Measurements from ENCODE around the gene NDFIP1.
"Not testable (repeated sequence)": the region's sequence is repeated elsewhere in the genome, so short reads cannot be mapped to it uniquely, and the experiment has no call there.

NDFIP1 gene

GRCh38 chr5:142108432-142109330 is at the start of gene NDFIP1:
NDFIP1 (plus strand) TSS chr5:142108779; CDS start chr5:142108975, 196 bp downstream.
- no peak for DNase-seq (ENCODE audit: low read depth, low spot score)

- DNase-seq (ENCODE audit: low read depth, low spot score): no peak
These were observed 49.2 kb upstream of the NDFIP1 start for GRCh38 chr5:142059304-142059940.

DNA sequence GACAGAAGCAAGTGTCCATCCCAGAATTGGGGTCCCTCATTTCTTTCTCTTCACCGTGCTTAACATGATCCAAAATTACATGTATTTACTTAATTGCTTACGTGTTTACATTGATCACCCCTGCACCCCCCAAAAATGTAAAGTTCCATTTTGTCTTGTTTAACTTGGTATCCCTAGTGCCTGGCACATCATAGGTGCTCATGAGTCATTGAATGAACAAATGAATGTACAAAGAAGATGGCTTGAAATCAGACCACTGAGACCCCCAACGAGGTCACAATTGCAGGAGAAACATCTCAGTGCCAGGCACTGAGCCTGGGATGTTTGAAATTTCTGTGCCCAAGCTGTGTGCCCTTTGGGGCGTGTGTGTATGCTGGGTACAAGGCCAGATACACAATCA is 45.2 kb upstream of the NDFIP1 start:
- DNase-seq (ENCODE audit: low read depth, low spot score): no peak

DNA sequence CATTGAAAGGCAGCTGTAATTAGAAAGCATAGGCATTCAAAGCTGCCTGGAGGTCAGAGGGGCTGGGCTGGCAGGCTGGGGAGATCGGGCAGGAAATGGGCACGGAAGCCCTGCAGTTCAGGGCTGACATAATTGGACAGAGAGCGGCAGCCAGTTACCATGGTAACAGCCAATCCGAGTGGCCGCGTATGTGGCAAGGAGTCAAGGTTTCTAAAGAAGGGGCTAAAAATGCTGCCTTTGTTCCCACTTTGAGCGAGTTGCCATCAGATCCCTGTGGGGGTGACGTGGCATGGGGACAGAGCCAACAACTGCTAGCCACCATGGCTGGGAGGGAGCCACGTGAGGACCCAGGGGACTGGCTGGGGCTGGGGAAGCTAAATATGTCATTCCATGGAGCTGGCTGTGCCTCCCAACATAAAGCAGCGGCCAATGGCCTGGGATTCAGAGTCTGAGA is 44.7 kb upstream of the NDFIP1 start:
- DNase-seq (ENCODE audit: low read depth, low spot score): no peak

GRCh38 chr5:142065273-142065672 is 43.3 kb upstream of the NDFIP1 start:
- DNase-seq (ENCODE audit: low read depth, low spot score): no peak

DNA sequence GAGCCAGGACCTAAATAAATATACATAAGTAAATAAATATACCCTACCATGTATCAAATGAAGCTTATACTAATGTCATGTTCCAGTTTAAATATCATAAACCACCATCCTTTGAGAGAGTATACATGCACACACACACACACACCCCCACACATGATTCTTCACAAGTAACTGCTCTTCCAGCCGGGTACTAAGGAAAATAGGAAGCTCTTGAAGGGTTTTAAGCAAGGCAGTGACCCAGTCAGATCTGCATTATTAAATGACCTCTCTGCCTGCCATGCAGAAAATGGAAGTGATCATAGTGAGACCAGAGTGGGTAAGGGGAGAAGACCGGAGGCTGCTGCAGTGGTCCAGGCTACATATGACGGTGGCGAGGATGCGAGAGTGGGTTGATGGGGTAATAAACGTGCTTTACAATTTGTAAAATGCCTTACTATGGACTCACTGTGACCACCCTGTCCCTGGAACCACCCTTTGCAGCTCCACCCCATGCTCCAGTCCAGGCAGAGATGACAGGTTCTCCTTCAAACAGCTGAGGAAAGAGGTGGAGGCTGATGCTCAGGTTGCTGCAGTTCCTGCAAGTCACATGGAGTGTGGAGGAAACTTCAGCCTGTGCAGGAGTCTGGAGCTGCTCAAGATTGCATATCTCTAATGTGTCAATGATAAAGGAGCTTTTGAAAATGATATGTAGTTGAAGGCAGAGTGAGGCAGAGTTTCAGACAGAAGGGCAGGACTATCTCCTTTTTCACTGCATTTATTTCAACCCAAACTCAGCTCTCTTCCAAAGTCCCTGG is 38.8 kb upstream of the NDFIP1 start:
- no peak for DNase-seq (ENCODE audit: low read depth, low spot score)

GRCh38 chr5:142070734-142071133 is 37.8 kb upstream of the NDFIP1 start:
- DNase-seq (ENCODE audit: low read depth, low spot score): no peak

GRCh38 chr5:142072488-142072887 is 36.1 kb upstream of the NDFIP1 start:
- no peak for DNase-seq (ENCODE audit: low read depth, low spot score)

DNA sequence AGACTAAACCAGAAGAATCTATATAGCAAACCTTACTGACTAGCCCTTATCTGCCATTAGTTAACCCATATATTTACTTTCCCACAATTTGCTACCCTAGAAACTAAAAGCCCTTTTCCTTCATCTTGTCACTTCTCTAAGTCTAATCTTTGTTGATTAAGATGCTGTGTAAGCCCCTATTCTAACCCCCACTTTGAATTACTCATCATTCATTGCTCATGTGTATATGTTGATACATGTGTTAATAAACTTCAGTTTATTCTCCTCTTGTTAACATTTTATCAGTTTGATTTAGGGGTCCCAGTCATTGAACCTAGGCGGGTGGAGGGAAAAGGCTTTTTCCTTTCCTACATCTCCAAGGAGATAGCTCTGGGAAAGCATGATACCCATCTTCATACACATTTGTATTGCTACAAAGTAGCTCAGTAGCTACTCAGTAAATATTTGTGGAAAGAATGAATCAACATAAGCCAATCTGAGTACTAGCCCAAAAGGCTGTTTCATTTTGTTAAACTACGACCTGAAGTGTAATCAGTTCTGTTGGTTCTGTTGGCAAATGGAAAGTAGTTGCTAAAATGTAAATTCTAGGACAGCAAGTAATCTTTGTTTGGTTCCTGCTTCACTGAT is 35.1 kb upstream of the NDFIP1 start:
- no peak for DNase-seq (ENCODE audit: low read depth, low spot score)

- no peak for DNase-seq (ENCODE audit: low read depth, low spot score)
These were observed 34.6 kb upstream of the NDFIP1 start for GRCh38 chr5:142074006-142074405.

DNA sequence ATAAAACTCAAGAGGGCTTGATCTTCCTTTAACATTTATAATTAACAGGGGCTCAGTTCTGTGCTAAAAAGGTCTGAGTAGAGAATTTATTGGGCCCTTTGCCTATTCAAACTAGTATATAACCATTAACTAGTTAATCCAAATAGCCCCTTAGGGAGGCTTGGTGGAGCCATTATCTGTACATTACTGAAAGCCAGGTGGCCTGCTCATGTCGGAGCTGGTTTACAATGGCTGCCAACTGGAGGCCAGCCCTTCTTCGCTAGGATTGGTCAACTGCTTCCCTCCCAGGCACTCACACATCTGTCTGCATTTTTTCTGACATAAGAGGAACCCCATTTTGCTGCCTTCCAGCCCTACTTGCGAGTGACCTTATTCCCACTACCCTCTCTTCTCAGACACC is 30.4 kb upstream of the NDFIP1 start:
- no peak for DNase-seq (ENCODE audit: low read depth, low spot score)

GRCh38 chr5:142078706-142079105 is 29.9 kb upstream of the NDFIP1 start:
- no peak for DNase-seq (ENCODE audit: low read depth, low spot score)

GRCh38 chr5:142079306-142079721 is 29.3 kb upstream of the NDFIP1 start:
- DNase-seq (ENCODE audit: low read depth, low spot score): no peak

DNA sequence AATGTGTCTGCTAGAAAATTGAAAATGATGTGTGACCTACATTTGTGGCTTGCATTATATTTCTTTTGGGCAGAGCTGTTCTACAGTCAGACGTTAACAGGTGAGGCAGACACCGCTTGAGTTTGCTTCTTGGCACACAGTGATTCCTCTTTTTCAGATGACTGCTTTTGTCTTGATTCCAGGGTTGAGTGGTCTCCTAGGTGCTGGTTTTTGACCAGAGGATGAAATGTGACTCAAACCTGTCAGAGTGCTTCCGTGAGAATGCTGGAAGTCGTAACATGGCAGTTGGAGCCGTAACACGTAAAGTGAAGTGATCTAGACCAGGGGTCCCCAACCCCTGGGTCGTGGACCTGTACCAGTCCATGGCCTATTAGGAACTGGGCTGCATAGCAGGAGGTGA is 28.3 kb upstream of the NDFIP1 start:
- no peak for DNase-seq (ENCODE audit: low read depth, low spot score)

DNA sequence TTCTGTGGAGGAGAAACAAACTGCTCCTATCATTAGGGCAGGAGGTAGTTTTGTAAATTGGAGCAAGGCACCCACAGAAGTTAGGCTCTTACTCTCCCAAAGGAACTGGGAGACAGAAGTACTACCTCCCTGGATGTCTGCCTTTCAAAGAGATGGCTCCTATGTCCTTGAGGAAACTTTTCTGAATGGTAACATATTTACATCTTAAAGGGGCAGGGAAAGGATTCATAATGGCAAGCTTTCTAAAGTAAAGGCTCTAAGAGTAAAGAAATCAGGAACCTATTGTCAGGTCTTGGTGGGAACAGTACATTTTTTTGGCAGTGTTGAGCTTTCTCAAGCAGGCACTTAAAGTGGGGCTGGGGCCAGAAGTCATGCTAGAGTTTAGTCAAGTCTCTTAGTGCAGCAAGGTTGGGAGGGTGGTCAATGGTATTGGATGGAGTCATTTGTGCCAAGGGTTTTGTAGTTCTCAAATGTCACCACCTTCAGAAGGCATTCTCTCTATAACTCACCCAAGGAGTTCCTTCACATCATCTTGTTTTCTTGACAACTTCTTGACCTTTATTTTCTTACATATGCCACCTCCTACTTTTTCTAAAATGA is 26.3 kb upstream of the NDFIP1 start:
- no peak for DNase-seq (ENCODE audit: low read depth, low spot score)

GRCh38 chr5:142086229-142086628 is 22.4 kb upstream of the NDFIP1 start:
- no peak for DNase-seq (ENCODE audit: low read depth, low spot score)

- no peak for DNase-seq (ENCODE audit: low read depth, low spot score)
These were observed 21.9 kb upstream of the NDFIP1 start for GRCh38 chr5:142086679-142087078.

DNA sequence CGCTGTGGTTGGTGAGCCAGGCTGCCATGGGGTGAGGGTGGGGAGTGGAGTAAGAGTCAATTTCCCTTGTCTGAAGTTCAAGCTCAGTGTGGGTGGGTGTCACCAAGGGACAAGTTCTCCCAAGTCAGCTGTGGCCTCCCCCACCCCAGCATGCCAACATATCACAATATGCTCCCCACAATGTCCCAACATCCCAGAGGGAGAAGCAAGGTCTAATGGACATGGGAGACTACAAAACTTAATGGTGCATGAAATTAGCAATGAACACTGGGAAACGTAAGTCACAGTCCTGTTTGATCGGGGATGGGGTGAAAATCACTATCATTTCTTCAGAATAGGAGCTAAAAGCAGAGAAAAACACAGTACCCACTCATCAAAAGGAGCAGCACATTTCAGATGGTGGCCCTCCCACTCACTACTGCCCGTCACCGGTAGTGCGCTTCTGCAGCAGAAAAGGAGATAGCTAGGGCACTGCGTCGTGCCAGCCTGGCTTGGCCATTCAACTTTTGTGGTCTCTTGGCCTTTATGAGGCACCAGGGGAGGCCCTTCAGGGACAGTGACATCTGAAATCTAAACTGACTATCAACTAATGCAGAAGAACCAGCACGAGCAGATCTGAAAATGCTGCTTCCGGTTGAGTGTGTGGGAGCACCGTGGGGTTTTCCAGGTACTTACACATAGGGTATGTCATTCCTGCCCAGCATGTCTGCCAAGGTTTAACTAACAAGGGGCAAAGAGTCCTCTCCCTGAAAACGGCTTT is 20.5 kb upstream of the NDFIP1 start:
- no peak for DNase-seq (ENCODE audit: low read depth, low spot score)

DNA sequence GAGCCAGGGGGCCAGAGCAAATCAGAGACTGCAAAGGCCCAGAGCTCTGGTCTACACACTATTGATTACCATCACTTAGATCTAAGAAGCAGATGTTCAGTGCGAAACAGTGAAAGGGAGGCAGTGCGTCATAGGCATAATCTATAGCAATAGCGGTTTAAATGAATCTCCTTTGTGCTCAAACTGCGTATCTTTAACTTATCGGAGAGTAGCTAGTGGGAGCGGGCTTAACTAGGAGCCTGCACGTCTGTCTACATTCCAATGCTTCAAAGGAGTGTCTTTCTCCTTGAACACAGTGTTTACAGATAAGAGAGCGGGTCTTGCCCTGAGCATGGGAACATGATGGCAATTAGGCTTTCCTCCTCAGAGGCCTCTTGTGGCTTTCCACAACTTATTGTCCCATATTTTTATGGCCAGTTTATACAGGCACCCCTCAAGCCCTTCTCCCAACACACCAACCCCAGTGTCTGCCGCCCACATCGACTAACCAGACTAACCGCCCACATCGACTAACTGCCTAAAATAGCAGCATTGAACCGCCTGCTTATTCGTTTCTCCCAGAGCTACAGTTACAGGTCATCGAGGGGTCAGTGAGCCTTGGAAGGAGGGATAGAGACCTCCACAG is 19.6 kb upstream of the NDFIP1 start:
- not testable (repeated sequence) for DNase-seq (ENCODE audit: low read depth, low spot score)

DNA sequence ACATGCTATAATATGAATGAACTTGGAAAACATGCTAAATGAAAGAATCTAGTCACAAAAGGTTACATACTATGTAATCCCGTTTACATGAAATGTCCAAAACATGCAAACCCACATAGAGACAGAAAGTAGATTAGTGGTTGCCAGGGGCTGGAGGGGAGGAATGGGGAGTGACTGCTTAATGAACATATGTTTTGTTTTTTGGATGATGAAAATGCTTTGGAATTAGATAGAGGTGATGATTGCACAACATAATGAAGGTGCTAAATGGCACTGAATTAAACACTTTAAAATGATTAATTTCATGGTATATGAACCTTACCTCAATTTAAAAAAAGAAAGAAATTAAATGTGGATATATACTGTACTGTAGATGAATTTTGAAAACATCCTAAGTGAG is 17.6 kb upstream of the NDFIP1 start:
- no peak for DNase-seq (ENCODE audit: low read depth, low spot score)
